ENCODE data around the gene ARMCX5. TPM values are rescaled to one million over a fixed set of nuclear protein-coding genes. Genes with fewer than 3 reads are reported as not detected.

The ARMCX5 gene
- polyA plus RNA-seq, 3 donors = 6.4 to 6.9 (median 6.5) TPM

Other genes with a start within 250 kb of the ARMCX5 start
- not detected for gene NXF2B, start 159.5 kb upstream of the ARMCX5 start, polyA plus RNA-seq
- gene TCP11X2, start 127.7 kb upstream of the ARMCX5 start, polyA plus RNA-seq = under 1 TPM in 1 of 3 donors, not detected in 2; 0.05 TPM
- under 1 TPM in 2 of 3 donors, not detected in 1; 0.25 to 0.53 TPM for gene TMSB15A, start 82.8 kb upstream of the ARMCX5 start, polyA plus RNA-seq
- gene GPRASP1, start 52.0 kb downstream of the ARMCX5 start, polyA plus RNA-seq = 1 to 10 TPM; 1.6 to 5.3 (median 2.6) TPM
- 1 to 10 TPM; 4.0 to 6.0 (median 4.8) TPM for gene GPRASP2, start 112.9 kb downstream of the ARMCX5 start, polyA plus RNA-seq
- gene GPRASP3, start 121.2 kb downstream of the ARMCX5 start, polyA plus RNA-seq = 1 to 10 TPM; 1.1 to 2.1 (median 1.2) TPM

Measured in adipose tissue (tissue), 3 donors.